ENCODE data around the gene ECEL1. TPM values are rescaled to one million over a fixed set of nuclear protein-coding genes. Genes with fewer than 3 reads are reported as not detected.
"Not testable (repeated sequence)": the region's sequence is repeated elsewhere in the genome, so short reads cannot be mapped to it uniquely, and the experiment has no call there.

The ECEL1 gene
- total and polyA plus RNA-seq, 8 donors, result 0.35 to 1.1 TPM; not detected in 6

- Histone ChIP-seq H3K4me1 (no peaks in the 10 kb centered on the region), H3K9me3 (no peaks in the 10 kb centered on the region), H3K36me3 (no peaks in the 10 kb centered on the region), H3K27me3 (peaks cover 0 to 52% (median 21%) of the 10 kb centered on the region in 3 donors), H3K4me3 (no peak overlapping the region), H3K27ac (no peak overlapping the region)
- 86 to 97% (median 91%) methylated on average over 11 to 27 of the region's 27 CpGs for WGBS, 5 donors
- no peak for DNase-seq
- intact Hi-C loops (cut with DNase I; ENCODE audit: low total_unique reads), result no loop called here
- TF ChIP-seq, protein P1, sequence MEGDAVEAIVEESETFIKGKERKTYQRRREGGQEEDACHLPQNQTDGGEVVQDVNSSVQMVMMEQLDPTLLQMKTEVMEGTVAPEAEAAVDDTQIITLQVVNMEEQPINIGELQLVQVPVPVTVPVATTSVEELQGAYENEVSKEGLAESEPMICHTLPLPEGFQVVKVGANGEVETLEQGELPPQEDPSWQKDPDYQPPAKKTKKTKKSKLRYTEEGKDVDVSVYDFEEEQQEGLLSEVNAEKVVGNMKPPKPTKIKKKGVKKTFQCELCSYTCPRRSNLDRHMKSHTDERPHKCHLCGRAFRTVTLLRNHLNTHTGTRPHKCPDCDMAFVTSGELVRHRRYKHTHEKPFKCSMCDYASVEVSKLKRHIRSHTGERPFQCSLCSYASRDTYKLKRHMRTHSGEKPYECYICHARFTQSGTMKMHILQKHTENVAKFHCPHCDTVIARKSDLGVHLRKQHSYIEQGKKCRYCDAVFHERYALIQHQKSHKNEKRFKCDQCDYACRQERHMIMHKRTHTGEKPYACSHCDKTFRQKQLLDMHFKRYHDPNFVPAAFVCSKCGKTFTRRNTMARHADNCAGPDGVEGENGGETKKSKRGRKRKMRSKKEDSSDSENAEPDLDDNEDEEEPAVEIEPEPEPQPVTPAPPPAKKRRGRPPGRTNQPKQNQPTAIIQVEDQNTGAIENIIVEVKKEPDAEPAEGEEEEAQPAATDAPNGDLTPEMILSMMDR (IDR thresholded peaks at IDR 0.05), result no peak
- TF ChIP-seq EP300 (IDR thresholded peaks at IDR 0.05) (no peak), POLR2AphosphoS5 (IDR thresholded peaks at IDR 0.05) (no peak), POLR2A (IDR thresholded peaks at IDR 0.05) (no peak)
Measured at GRCh38 chr2:232456296-232457120, 31.1 kb downstream of the ECEL1 start.

DNA sequence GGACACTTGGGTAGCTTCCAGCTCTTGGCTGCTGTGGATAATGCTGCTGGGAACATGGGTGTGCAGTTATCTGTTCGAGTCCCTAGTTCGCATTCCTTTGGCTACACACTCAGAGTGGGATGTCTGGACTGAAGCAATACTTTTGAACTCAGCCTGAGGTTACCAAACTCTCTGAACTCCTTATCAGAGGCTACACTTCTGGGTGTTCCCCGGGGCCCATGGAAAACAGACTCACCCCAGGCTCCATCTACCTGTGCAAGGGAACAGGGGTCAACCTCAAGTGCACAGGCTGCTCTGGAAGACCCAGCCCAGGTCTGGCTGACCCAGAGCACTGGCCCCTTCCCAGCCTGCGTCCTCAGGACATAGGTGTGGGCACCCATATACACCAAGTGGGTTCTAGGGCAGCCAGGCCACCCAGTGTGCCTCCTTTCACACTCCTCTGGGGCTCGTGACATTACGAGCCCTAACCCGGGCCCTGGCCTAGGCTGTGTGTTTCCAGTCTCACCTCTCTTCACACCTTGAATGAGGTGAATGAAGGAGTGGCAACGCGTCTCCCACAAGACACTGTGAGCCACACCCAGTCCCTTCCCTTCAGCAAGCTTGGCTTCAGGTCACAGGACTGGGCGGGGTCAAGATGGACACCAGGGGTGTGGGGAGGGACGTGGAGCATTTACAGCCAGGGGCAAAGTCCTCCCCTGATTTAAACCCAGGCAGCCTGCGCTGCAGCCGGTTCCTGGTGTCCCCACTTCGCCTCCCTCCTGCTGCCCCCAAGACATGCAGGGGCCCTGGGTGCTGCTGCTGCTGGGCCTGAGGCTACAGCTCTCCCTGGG, 32.0 kb downstream of the ECEL1 start, which contains the start of gene ALPI:
Gene ALPI, plus strand, starts transcription at position 728 of the 830 bp plus-strand sequence. Its CDS starts 47 bp downstream, at position 775.
- Histone ChIP-seq H3K27me3 (peaks cover 0 to 52% (median 21%) of the 10 kb centered on the region in 3 donors), H3K4me1 (no peaks in the 10 kb centered on the region), H3K27ac (no peak within 1 kb of the TSS), H3K4me3 (no peak within 1 kb of the TSS), H3K36me3 (no peaks in the 10 kb centered on the region), H3K9me3 (no peaks in the 10 kb centered on the region)
- TF ChIP-seq POLR2AphosphoS5 (IDR thresholded peaks at IDR 0.05) (no peak), EP300 (IDR thresholded peaks at IDR 0.05) (no peak), POLR2A (IDR thresholded peaks at IDR 0.05) (no peak)
- TF ChIP-seq, protein P1 (IDR thresholded peaks at IDR 0.05), result no peak
- intact Hi-C loops (cut with DNase I; ENCODE audit: low total_unique reads), result no loop called here
- WGBS, 5 donors, result 69 to 83% (median 73%) methylated on average over 8 to 14 of the region's 14 CpGs
- peak in 1 of 2 donors; percentile 62 for DNase-seq

- no peaks in the 10 kb centered on the region for H3K4me1 ChIP-seq
- H3K9me3 ChIP-seq, result no peaks in the 10 kb centered on the region
- H3K4me3 ChIP-seq, result no peak overlapping the region
- no peaks in the 10 kb centered on the region for H3K36me3 ChIP-seq
- TF ChIP-seq EP300 (IDR thresholded peaks at IDR 0.05), result no peak
- no peak for TF ChIP-seq POLR2AphosphoS5 (IDR thresholded peaks at IDR 0.05)
- TF ChIP-seq POLR2A (IDR thresholded peaks at IDR 0.05), result no peak
- TF ChIP-seq, protein P1 (IDR thresholded peaks at IDR 0.05), result no peak
- no peak for DNase-seq
- H3K27me3 ChIP-seq, result peaks cover 0 to 45% (median 19%) of the 10 kb centered on the region in 3 donors
- no peak overlapping the region for H3K27ac ChIP-seq
- intact Hi-C loops (cut with DNase I; ENCODE audit: low total_unique reads), result no loop called here
- 80 to 85% (median 82%) methylated on average over 9 of the region's 9 CpGs for WGBS, 5 donors
Measured at GRCh38 chr2:232454630-232455029, 33.0 kb downstream of the ECEL1 start.

- DNase-seq; intact Hi-C loops (cut with DNase I; ENCODE audit: low total_unique reads); H3K4me1 ChIP-seq; H3K27ac ChIP-seq; H3K36me3 ChIP-seq; H3K9me3 ChIP-seq; H3K4me3 ChIP-seq: not testable (repeated sequence)
- WGBS, 5 donors, result 84 to 96% (median 86%) methylated on average over 3 of the region's 3 CpGs
- peaks cover 0 to 15% (median 0%) of the 10 kb centered on the region in 3 donors for H3K27me3 ChIP-seq
Measured at GRCh38 chr2:232451645-232452044, 36.0 kb downstream of the ECEL1 start.

All from stomach (tissue), 9 donors.